Spleen (tissue), 11 donors: ENCODE data around the gene ZFAND5. TPM values are rescaled to one million over a fixed set of nuclear protein-coding genes. Genes with fewer than 3 reads are reported as not detected.
A peak's percentile ranks its signal among the peaks of the same experiment; 100 is the strongest.

Experiments used
- DNase-seq: peaks from one replicate; pipeline ENCODE4 v3.0.0-alpha.2; 2020
- H3K27ac ChIP-seq, 8 donors: fragments of 200-600 bp; sonication (generic) in 7 of 8; 1 replicate in 4 of 8; 2 replicates in 4 of 8; pipeline versions ENCODE4 v1.5.0 to v1.8.0; 2016 to 2021; ENCODE audit warnings: inconsistent platforms in 4 of 8, mild to moderate bottlenecking in 4 of 8, moderate library complexity in 1 of 8
- H3K27me3 ChIP-seq, 7 donors: fragments of 200-600 bp; sonication (generic) in 6 of 7; replicated peaks in 1 of 7; 1 replicate in 4 of 7; 2 replicates in 3 of 7; pipeline versions ENCODE4 v1.5.0 to v1.8.0; 2016 to 2021; ENCODE audit warnings: inconsistent platforms in 3 of 7, mild to moderate bottlenecking in 1 of 7
- H3K36me3 ChIP-seq, 6 donors: fragments of 200-600 bp; sonication (generic) in 5 of 6; 1 replicate in 4 of 6; 2 replicates in 2 of 6; pipeline versions ENCODE4 v1.5.0 to v1.8.0; 2016 to 2021; ENCODE audit warnings: inconsistent platforms in 2 of 6
- H3K4me1 ChIP-seq, 6 donors: fragments of 200-600 bp; sonication (generic) in 5 of 6; 1 replicate in 3 of 6; 2 replicates in 3 of 6; pipeline versions ENCODE4 v1.5.0 to v1.8.0; 2016 to 2021; ENCODE audit warnings: inconsistent platforms in 3 of 6
- H3K4me3 ChIP-seq, 8 donors: fragments of 200-600 bp; sonication (generic) in 7 of 8; 1 replicate in 4 of 8; 2 replicates in 4 of 8; pipeline versions ENCODE4 v1.5.0 to v1.8.0; 2016 to 2021; ENCODE audit warnings: inconsistent platforms in 4 of 8, mild to moderate bottlenecking in 4 of 8, moderate library complexity in 2 of 8
- H3K9me3 ChIP-seq, 8 donors: fragments of 200-600 bp; sonication (generic) in 7 of 8; 1 replicate in 4 of 8; 2 replicates in 4 of 8; pipeline versions ENCODE4 v1.5.0 to v1.8.0; 2016 to 2021; ENCODE audit warnings: inconsistent platforms in 4 of 8
- CTCF ChIP-seq, 11 experiments: fragments of 200-600 bp in 7 of 11; fragments of 450-650 bp in 4 of 11; sonication (generic) in 4 of 11; IDR thresholded peaks in 8 of 11; conservative IDR thresholded peaks in 3 of 11; 1 replicate in 7 of 11; 2 replicates in 4 of 11; pipeline versions ENCODE4 v1.4.0 to v1.8.0; 2016 to 2021; ENCODE audit warnings: antibody characterized with exemption in 11 of 11, inconsistent platforms in 4 of 11, mild to moderate bottlenecking in 1 of 11
- POLR2A ChIP-seq, 3 donors: fragments of 450-650 bp; IDR thresholded peaks; one replicate each; pipeline ENCODE4 v1.5.1; 2017; ENCODE audit warnings: antibody characterized with exemption in 3 of 3, mild to moderate bottlenecking in 1 of 3
- POLR2AphosphoS5 ChIP-seq, 3 donors: sonication (generic); formaldehyde crosslinking; IDR thresholded peaks; one replicate each; pipeline ENCODE4 v1.5.1; 2017; ENCODE audit warnings: antibody characterized with exemption in 3 of 3
- WGBS, 5 donors: extraction: QIAGEN DNeasy Blood & Tissue Kit in 3 of 5; methylation state at CpG; one replicate each; pipeline versions ENCODE4 v1.1.5 to v1.1.7; 2013 to 2018; 5-methylcytosine and 5-hydroxymethylcytosine counted together
- intact Hi-C: fragments of 100-400 bp; cut with DNase I; formaldehyde crosslinking; loops from one replicate; pipeline ENCODE4 v1.15.0; 2023; ENCODE audit warnings: low total_unique reads
- polyA plus RNA-seq, 3 donors: library from polyadenylated mRNA; stranded (reverse); fragments of 200-250 nt; gene quantifications; one replicate each; pipeline ENCODE4 v1.2.1, GENCODE V29; 2013
- total RNA-seq, 7 donors: library from RNA; depleted of rRNA in 3 of 7; stranded (reverse); fragments of >200 nt in 3 of 7; fragmentation: NEBNext Ultra II Directional in 4 of 7; extraction: Animal tissue kit (Norgen Biotek cat#: 25700) in 4 of 7; gene quantifications; one replicate each; pipeline versions ENCODE4 v1.1.0 to v1.2.1, GENCODE V29; 2016 to 2021
- donor health status: healthy with polysubstance abuse.
- donor health status: DM: no; HTN: no; CAD: no; lungs with moderate emphysema.
- donor health status: DM: no; HTN: no; CAD: no.
- donor health status: Bipolar disorder and iron deficiency.
- donor health status: healthy.
- donor health status: DM: no; HTN: no; CAD: no.
- donor health status: DM: yes; HTN: yes; CAD: no.

ZFAND5 gene
- total and polyA plus RNA-seq, 10 donors, result 69.6 to 238 (median 147) TPM

DNA sequence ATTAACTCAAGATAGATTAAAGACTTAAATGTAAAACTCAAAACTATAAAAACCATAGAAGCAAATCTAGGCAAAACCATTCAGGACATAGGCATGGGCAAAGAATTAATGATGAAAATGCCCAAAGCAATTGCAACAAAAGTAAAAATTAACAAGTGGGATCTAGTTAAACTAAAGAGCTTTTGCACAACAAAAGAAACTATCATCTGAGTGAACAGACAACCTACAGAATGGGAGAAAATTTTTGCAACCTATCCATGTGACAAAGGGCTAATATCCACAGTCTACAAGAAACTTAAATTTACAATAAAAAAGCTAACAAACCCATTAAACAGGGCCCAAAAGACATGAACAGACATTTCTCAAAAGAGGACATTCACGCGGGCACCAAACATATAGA is 34.4 kb upstream of the ZFAND5 start:
- 91 to 94% (median 94%) methylated on average over 2 of the region's 2 CpGs for WGBS, 5 donors
- DNase-seq, result no peak
- H3K9me3 ChIP-seq, result no peaks in the 10 kb centered on the region
- no peak overlapping the region for H3K27ac ChIP-seq
- no peaks in the 10 kb centered on the region for H3K27me3 ChIP-seq
- peaks cover 0 to 15% (median 5%) of the 10 kb centered on the region in 6 donors for H3K4me1 ChIP-seq
- no peak overlapping the region for H3K4me3 ChIP-seq
- TF ChIP-seq POLR2A (IDR thresholded peaks at IDR 0.05), result no peak
- no peak for TF ChIP-seq CTCF (IDR thresholded peaks at IDR 0.05 in 8 of 11, conservative IDR thresholded peaks at IDR 0.05 in 3 of 11)
- TF ChIP-seq POLR2AphosphoS5 (IDR thresholded peaks at IDR 0.05), result no peak
- no peaks in the 10 kb centered on the region for H3K36me3 ChIP-seq
- intact Hi-C loops, result no loop called here

DNA sequence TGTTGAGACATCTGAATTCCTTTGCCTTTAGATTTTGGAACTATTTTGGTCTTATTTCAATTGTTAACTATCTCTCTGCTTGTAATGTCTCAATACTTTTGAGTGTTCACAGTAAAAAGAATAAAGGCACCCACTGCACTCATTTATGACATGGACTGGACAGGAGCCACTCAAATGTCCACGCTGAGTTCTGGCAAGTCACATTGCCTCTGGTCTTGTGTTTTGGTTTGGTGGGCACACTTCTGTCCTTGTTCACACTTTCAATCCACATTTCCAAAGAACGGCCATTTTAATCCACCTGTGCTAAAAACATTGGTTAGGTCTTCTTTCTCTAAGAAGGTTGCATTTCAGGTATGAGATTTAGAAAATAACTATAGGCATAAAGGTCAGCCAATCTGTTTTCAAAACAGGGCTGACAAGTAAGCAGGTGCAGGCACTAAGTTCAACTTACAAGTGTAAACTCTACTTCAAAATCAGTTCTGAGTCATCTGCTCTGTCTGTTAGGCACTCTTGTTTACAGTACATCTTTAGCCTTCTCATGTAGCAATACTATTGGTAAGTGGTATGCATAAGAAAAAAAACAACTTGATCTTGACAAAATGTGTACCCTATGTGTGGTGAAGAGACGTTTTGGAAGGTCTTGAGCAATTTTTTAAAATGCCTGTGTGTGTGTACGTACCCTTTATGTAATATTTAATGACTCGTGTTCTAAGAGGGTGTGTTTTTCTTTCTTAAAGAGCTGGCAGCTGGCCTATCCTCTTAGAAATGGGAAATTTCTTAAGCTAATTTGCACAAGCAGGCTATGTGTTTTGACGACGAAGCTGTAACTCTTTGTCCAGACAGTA is 31.5 kb upstream of the ZFAND5 start:
- peak overlapping the region in 4 of 8 donors; percentile 35 to 79 (median 66) for H3K27ac ChIP-seq
- intact Hi-C loops, result no loop called here
- H3K4me3 ChIP-seq, result no peak overlapping the region
- no peaks in the 10 kb centered on the region for H3K9me3 ChIP-seq
- 44 to 62% (median 52%) methylated on average over 7 of the region's 7 CpGs for WGBS, 5 donors
- DNase-seq, result no peak
- H3K4me1 ChIP-seq, result peaks cover 0 to 20% (median 5%) of the 10 kb centered on the region in 6 donors
- no peak for TF ChIP-seq CTCF (IDR thresholded peaks at IDR 0.05 in 8 of 11, conservative IDR thresholded peaks at IDR 0.05 in 3 of 11)
- no peak for TF ChIP-seq POLR2A (IDR thresholded peaks at IDR 0.05)
- no peak for TF ChIP-seq POLR2AphosphoS5 (IDR thresholded peaks at IDR 0.05)
- H3K27me3 ChIP-seq, result no peaks in the 10 kb centered on the region
- no peaks in the 10 kb centered on the region for H3K36me3 ChIP-seq

- TF ChIP-seq CTCF (IDR thresholded peaks at IDR 0.05 in 8 of 11, conservative IDR thresholded peaks at IDR 0.05 in 3 of 11) (no peak), POLR2AphosphoS5 (IDR thresholded peaks at IDR 0.05) (no peak), POLR2A (IDR thresholded peaks at IDR 0.05) (no peak)
- DNase-seq, result no peak
- H3K4me1 ChIP-seq, result peaks cover 0 to 20% (median 5%) of the 10 kb centered on the region in 6 donors
- 32 to 59% (median 42%) methylated on average over 2 of the region's 2 CpGs for WGBS, 5 donors
- intact Hi-C loops, result no loop called here
- no peak overlapping the region for H3K4me3 ChIP-seq
- H3K9me3 ChIP-seq, result no peaks in the 10 kb centered on the region
- H3K27me3 ChIP-seq, result no peaks in the 10 kb centered on the region
- peak overlapping the region in 4 of 8 donors; percentile 20 to 63 (median 43) for H3K27ac ChIP-seq
- no peaks in the 10 kb centered on the region for H3K36me3 ChIP-seq
These were observed 29.1 kb upstream of the ZFAND5 start for GRCh38 chr9:72394066-72394465.

- no peak for DNase-seq
- TF ChIP-seq POLR2A (IDR thresholded peaks at IDR 0.05), result no peak
- no peak for TF ChIP-seq CTCF (IDR thresholded peaks at IDR 0.05 in 8 of 11, conservative IDR thresholded peaks at IDR 0.05 in 3 of 11)
- no peak for TF ChIP-seq POLR2AphosphoS5 (IDR thresholded peaks at IDR 0.05)
- Histone ChIP-seq H3K27ac (no peak overlapping the region), H3K4me1 (peaks cover 0 to 6% (median 0%) of the 10 kb centered on the region in 6 donors), H3K4me3 (no peak overlapping the region), H3K36me3 (no peaks in the 10 kb centered on the region), H3K9me3 (no peaks in the 10 kb centered on the region), H3K27me3 (no peaks in the 10 kb centered on the region)
- WGBS, 5 donors, result 85 to 93% (median 88%) methylated on average over 2 of the region's 2 CpGs
- intact Hi-C loops, result no loop called here
These were observed 25.9 kb upstream of the ZFAND5 start for GRCh38 chr9:72390907-72391306.
